Mesothelial cell of epicardium (in vitro differentiated cells): ENCODE results near the gene CCDC77. TPM values are rescaled to one million over a fixed set of nuclear protein-coding genes. Genes with fewer than 3 reads are reported as not detected.

Source experiments
- DNase-seq, 2 experiments: peaks; one replicate each; pipeline ENCODE4 v3.0.0; 2021; ENCODE audit warnings: low spot score in 2 of 2; ENCODE audit not compliant: unreplicated experiment in 2 of 2
- H3K27ac Mint-ChIP-seq: 2 replicates; pipeline ENCODE4 v1.8.0; 2021; ENCODE audit warnings: mixed read lengths
- H3K27me3 Mint-ChIP-seq: 2 replicates; pipeline ENCODE4 v1.8.0; 2021; ENCODE audit warnings: low read depth, mixed read lengths
- H3K36me3 Mint-ChIP-seq: 2 replicates; pipeline ENCODE4 v1.8.0; 2021; ENCODE audit warnings: mixed read lengths
- H3K4me1 Mint-ChIP-seq: 2 replicates; pipeline ENCODE4 v1.8.0; 2021; ENCODE audit warnings: mixed read lengths
- H3K4me3 Mint-ChIP-seq: 2 replicates; pipeline ENCODE4 v1.8.0; 2021; ENCODE audit warnings: mild to moderate bottlenecking, moderate library complexity, mixed read lengths
- H3K9me3 Mint-ChIP-seq: 2 replicates; pipeline ENCODE4 v1.8.0; 2021; ENCODE audit warnings: mixed read lengths
- CTCF ChIP-seq: fragments of 200-600 bp; sonication (generic); IDR thresholded peaks from one replicate; pipeline ENCODE4 v1.5.0; 2021; ENCODE audit warnings: antibody characterized with exemption; ENCODE audit not compliant: unreplicated experiment
- total RNA-seq: library from RNA; stranded (reverse); gene quantifications from 3 replicates; pipeline ENCODE4 v1.2.1, GENCODE V29; 2021

CCDC77 gene
- total RNA-seq, 1 donor from 2014 or later: 16.8 TPM

- Mint-ChIP-seq H3K27ac (no peak overlapping the region), H3K4me1 (peaks cover 6% of the 10 kb centered on the region), H3K27me3 (peaks cover 63% of the 10 kb centered on the region), H3K36me3 (no peaks in the 10 kb centered on the region), H3K9me3 (no peaks in the 10 kb centered on the region), H3K4me3 (no peak overlapping the region)
- no peak for DNase-seq
- TF ChIP-seq CTCF: no peak
These were observed 61.7 kb downstream of the CCDC77 start for GRCh38 chr12:462936-463705.

GRCh38 chr12:464484-465267, 63.2 kb downstream of the CCDC77 start:
- peaks cover 51% of the 10 kb centered on the region for H3K27me3 Mint-ChIP-seq
- H3K4me1 Mint-ChIP-seq: peaks cover 3% of the 10 kb centered on the region

GRCh38 chr12:466039-466438, 64.6 kb downstream of the CCDC77 start:
- Mint-ChIP-seq H3K4me3 (no peak overlapping the region), H3K9me3 (no peaks in the 10 kb centered on the region), H3K4me1 (peaks cover under 1% of the 10 kb centered on the region), H3K27ac (no peak overlapping the region), H3K36me3 (no peaks in the 10 kb centered on the region), H3K27me3 (peaks cover 47% of the 10 kb centered on the region)
- no peak for TF ChIP-seq CTCF
- no peak for DNase-seq

More at GRCh38 chr12:464484-465267, 63.2 kb downstream of the CCDC77 start:
- H3K9me3 Mint-ChIP-seq: no peaks in the 10 kb centered on the region
- H3K36me3 Mint-ChIP-seq: no peaks in the 10 kb centered on the region
- H3K4me3 Mint-ChIP-seq: no peak overlapping the region
- no peak overlapping the region for H3K27ac Mint-ChIP-seq
- no peak for DNase-seq
- TF ChIP-seq CTCF: no peak

- Mint-ChIP-seq H3K4me3 (no peak overlapping the region), H3K9me3 (no peaks in the 10 kb centered on the region), H3K27ac (no peak overlapping the region), H3K27me3 (peaks cover 39% of the 10 kb centered on the region), H3K4me1 (no peaks in the 10 kb centered on the region), H3K36me3 (no peaks in the 10 kb centered on the region)
- TF ChIP-seq CTCF: no peak
- DNase-seq: no peak
These were observed 65.3 kb downstream of the CCDC77 start for GRCh38 chr12:466762-467161.

- Mint-ChIP-seq H3K36me3 (no peaks in the 10 kb centered on the region), H3K4me1 (no peaks in the 10 kb centered on the region), H3K27ac (no peak overlapping the region), H3K27me3 (peaks cover 31% of the 10 kb centered on the region), H3K9me3 (no peaks in the 10 kb centered on the region), H3K4me3 (no peak overlapping the region)
- TF ChIP-seq CTCF: no peak
- no peak for DNase-seq
These were observed 66.1 kb downstream of the CCDC77 start for GRCh38 chr12:467591-467990.
